ENCODE data around the gene TRIM17.

The TRIM17 gene

DNA sequence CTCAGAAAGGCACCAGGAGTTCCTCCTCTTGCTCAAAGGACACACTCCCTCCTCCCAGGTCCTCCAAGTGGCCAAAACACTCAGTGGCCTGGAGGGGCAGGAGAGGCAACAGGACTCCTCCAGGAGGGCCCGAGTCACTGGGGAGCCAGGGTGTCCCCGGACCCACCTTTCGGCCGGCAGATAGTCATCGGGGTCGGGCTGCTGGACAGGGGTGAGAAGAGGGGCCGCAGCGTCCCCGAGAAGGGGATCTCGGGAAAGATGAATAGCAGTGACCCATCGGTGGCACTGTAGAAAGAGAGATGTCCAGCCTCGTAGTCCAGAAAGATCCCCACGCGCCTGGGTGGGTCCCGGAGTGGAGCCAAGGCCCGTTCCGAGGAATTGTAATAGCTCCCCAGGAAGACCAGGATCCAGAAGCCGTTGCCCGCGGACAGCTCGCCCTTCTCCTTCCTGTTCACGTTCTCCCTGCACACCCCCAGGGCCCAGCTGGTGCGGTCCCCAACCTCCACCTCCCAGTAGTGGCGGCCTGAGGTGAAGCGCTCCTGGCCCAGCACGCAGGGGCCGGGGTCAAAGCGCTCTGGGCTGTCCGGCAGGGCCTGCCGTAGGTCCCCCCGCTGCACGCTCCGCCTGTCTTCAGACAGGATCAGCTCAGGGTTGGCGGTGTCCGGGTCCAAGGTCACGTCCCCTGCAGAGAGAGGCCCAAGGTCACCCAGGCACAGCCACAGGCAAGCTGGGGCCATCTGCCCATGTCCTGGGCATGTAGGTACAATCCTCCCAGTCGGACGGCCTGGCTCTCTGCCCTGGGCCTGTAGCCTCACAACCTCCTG lies 21.9 kb downstream of the TRIM17 start:
- TF ChIP-seq TCF12 (IDR thresholded peaks at IDR 0.05; ENCODE audit: low read depth), result no peak
- TF ChIP-seq TEAD4 (IDR thresholded peaks at IDR 0.05), result no peak
- TF ChIP-seq CREB1 (IDR thresholded peaks at IDR 0.05; ENCODE audit: low read depth), result no peak
- no peak for TF ChIP-seq TAF1 (IDR thresholded peaks at IDR 0.05; ENCODE audit: low read depth)
- TF ChIP-seq, protein P1, sequence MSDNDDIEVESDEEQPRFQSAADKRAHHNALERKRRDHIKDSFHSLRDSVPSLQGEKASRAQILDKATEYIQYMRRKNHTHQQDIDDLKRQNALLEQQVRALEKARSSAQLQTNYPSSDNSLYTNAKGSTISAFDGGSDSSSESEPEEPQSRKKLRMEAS (IDR thresholded peaks at IDR 0.05), result no peak
- TF ChIP-seq NFIC (IDR thresholded peaks at IDR 0.05), result no peak
- no peak for TF ChIP-seq USF1 (IDR thresholded peaks at IDR 0.05)
- TF ChIP-seq EGR1 (IDR thresholded peaks at IDR 0.05), result no peak
- TF ChIP-seq RAD21 (IDR thresholded peaks at IDR 0.05; ENCODE audit: low read depth), result no peak
- no peak for TF ChIP-seq ZBTB7A (IDR thresholded peaks at IDR 0.05; ENCODE audit: low read depth)
- TF ChIP-seq FOXM1 (IDR thresholded peaks at IDR 0.05; ENCODE audit: borderline replicate concordance, low read depth), result no peak
- TF ChIP-seq REST (IDR thresholded peaks at IDR 0.05; ENCODE audit: low read depth), result no peak
- no peak for TF ChIP-seq CEBPB (IDR thresholded peaks at IDR 0.05)
- TF ChIP-seq YY1 (IDR thresholded peaks at IDR 0.05; ENCODE audit: low read depth), result no peak

DNA sequence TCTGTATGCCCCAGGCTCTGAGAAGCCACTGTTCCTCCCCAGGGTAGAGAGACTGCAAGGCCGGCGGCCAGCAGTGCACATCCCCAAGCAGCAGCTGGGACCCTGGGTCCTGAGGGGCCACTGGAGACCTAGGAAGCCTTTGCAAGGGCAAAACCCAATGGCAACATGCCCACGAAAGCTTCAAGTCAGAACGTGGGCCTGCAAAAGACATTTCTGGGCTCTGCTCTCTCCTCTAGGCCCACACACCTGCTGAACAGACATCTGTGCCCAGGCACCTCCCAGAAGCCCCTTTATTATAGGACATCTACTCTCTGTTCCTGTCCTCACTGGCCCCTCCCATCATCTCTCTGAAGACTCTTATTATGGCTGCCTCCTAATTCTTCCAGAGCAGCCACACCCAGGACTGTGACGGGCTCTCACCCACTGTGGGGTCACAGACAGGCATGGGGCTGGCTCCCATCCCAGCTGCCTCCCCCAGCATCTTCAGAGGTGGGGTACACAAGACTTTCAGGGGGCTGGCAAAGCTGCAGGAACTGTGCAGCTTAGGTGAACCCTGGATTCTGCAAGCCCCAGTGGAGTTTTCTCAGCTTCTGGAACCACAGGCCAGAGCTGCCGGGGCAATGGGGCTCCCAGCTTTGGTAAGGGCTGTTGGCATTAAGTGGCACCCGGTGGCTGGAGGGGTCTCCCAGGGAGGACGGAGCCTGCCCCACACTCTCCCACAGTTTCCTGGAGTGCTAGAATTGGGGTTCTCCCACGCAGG lies 22.7 kb downstream of the TRIM17 start:
- TF ChIP-seq EGR1 (IDR thresholded peaks at IDR 0.05) (no peak), FOXM1 (IDR thresholded peaks at IDR 0.05; ENCODE audit: borderline replicate concordance, low read depth) (no peak), USF1 (IDR thresholded peaks at IDR 0.05) (no peak), RAD21 (IDR thresholded peaks at IDR 0.05; ENCODE audit: low read depth) (no peak), TAF1 (IDR thresholded peaks at IDR 0.05; ENCODE audit: low read depth) (no peak), CREB1 (IDR thresholded peaks at IDR 0.05; ENCODE audit: low read depth) (no peak), CEBPB (IDR thresholded peaks at IDR 0.05) (no peak)

DNA sequence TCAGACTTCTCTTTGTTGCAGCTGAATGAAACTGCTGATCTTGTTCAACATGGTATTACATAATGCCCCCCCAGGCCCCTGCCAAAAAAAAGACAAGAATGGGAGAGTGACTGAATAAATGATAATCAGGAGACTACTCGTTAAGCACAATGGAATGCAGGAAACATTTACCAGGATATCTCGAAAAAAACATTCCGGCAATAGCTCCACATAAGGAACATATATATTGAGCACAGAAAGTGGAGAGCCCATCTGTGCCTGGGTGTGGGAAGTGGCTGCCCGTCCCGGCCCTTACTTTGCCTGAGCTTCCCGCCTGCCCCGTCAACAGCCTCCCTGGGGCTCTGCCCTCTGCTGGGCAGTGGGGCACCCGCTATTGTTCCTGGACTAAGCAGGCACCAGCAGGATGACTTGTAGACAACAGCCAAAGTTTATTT lies 23.4 kb downstream of the TRIM17 start:
- TF ChIP-seq RAD21 (IDR thresholded peaks at IDR 0.05; ENCODE audit: low read depth), result peak; percentile 40; the same call in 1 of the 2 replicates
- no peak for TF ChIP-seq CREB1 (IDR thresholded peaks at IDR 0.05; ENCODE audit: low read depth)

- TF ChIP-seq FOXM1 (IDR thresholded peaks at IDR 0.05; ENCODE audit: borderline replicate concordance, low read depth) (no peak), TCF12 (IDR thresholded peaks at IDR 0.05; ENCODE audit: low read depth) (0 out of 2 replicates have a peak, but pooled peaks have one; percentile 28)
Measured at GRCh38 chr1:228392111-228392936, 24.3 kb downstream of the TRIM17 start.

- TF ChIP-seq ZBTB7A (IDR thresholded peaks at IDR 0.05; ENCODE audit: low read depth) (no peak), EGR1 (IDR thresholded peaks at IDR 0.05) (no peak), EP300 (IDR thresholded peaks at IDR 0.05; ENCODE audit: borderline replicate concordance) (no peak), TAF1 (IDR thresholded peaks at IDR 0.05; ENCODE audit: low read depth) (no peak), CREB1 (IDR thresholded peaks at IDR 0.05; ENCODE audit: low read depth) (no peak), YY1 (IDR thresholded peaks at IDR 0.05; ENCODE audit: low read depth) (no peak), REST (IDR thresholded peaks at IDR 0.05; ENCODE audit: low read depth) (no peak), FOXM1 (IDR thresholded peaks at IDR 0.05; ENCODE audit: borderline replicate concordance, low read depth) (no peak), USF1 (IDR thresholded peaks at IDR 0.05) (no peak), RAD21 (IDR thresholded peaks at IDR 0.05; ENCODE audit: low read depth) (no peak)
- TF ChIP-seq, protein P1 (IDR thresholded peaks at IDR 0.05), result no peak
Measured at GRCh38 chr1:228391411-228392020, 25.1 kb downstream of the TRIM17 start.
